Measurements from ENCODE around the gene CWF19L2. TPM values are rescaled to one million over a fixed set of nuclear protein-coding genes. Genes with fewer than 3 reads are reported as not detected.

CWF19L2 gene
- total RNA-seq, 1 experiment from 2014 or later, result 7.0 TPM

DNA sequence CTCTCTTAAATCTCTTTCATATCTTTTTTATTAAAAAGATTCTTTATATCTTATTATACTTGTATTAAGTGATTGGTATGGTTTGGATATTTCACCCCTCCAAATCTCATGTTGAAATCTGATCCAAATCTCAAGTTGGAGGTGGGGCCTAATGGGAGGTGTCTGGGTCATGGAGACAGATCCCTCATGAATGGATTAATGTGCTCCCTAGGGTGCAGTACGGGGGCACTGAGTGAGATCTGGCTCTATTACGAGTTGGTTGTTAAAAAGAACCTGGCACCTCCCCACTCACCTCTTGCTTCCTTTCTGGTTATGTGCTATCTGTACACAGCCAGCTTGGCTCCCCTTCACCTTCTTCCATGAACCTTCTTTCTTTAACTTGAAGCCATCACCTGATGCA, 149.6 kb downstream of the CWF19L2 start:
- RAD21 ChIA-PET (ENCODE audit: low non-redundant PET in 1 of 2, low total read pairs in 2 of 2, uncharacterized antibody in 2 of 2, unreplicated experiment in 2 of 2), result no interaction called here
- ATAC-seq (no peak), DNase-seq (ENCODE audit: low read depth, low spot score) (no peak)
- Histone ChIP-seq H3K9ac (ENCODE audit: low read length) (no peak overlapping the region), H4K20me1 (ENCODE audit: insufficient read depth) (no peaks in the 10 kb centered on the region), H2AFZ (ENCODE audit: low read depth, low read length, poor library complexity, severe bottlenecking) (no peak overlapping the region), H3K36me3 (ENCODE audit: control insufficient read depth in 1 of 2, insufficient read depth in 2 of 2, low read length in 2 of 2) (no peaks in the 10 kb centered on the region), H3K9me2 (ENCODE audit: insufficient read depth) (no peaks in the 10 kb centered on the region), H3K4me2 (ENCODE audit: low read length) (no peak overlapping the region), H3K9me3 (ENCODE audit: control insufficient read depth in 1 of 2, insufficient read depth in 1 of 2, low read depth in 1 of 2, low read length in 2 of 2) (no peaks in the 10 kb centered on the region), H3K79me2 (ENCODE audit: insufficient read depth, low read length) (no peaks in the 10 kb centered on the region), H3K27me3 (ENCODE audit: insufficient read depth, low read length) (no peaks in the 10 kb centered on the region), H3K4me3 (replicated peaks in 1 of 2; ENCODE audit: low read depth in 1 of 2, low read length in 2 of 2) (no peak overlapping the region), H3K27ac (ENCODE audit: low read depth, low read length) (no peak overlapping the region), H3K4me1 (ENCODE audit: control insufficient read depth in 1 of 2, insufficient read depth in 2 of 2, low read length in 2 of 2) (no peaks in the 10 kb centered on the region)
- CTCF ChIA-PET, result no interaction called here
- POLR2A ChIA-PET, result no interaction called here
- TF ChIP-seq, protein P1, sequence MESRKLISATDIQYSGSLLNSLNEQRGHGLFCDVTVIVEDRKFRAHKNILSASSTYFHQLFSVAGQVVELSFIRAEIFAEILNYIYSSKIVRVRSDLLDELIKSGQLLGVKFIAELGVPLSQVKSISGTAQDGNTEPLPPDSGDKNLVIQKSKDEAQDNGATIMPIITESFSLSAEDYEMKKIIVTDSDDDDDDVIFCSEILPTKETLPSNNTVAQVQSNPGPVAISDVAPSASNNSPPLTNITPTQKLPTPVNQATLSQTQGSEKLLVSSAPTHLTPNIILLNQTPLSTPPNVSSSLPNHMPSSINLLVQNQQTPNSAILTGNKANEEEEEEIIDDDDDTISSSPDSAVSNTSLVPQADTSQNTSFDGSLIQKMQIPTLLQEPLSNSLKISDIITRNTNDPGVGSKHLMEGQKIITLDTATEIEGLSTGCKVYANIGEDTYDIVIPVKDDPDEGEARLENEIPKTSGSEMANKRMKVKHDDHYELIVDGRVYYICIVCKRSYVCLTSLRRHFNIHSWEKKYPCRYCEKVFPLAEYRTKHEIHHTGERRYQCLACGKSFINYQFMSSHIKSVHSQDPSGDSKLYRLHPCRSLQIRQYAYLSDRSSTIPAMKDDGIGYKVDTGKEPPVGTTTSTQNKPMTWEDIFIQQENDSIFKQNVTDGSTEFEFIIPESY (IDR thresholded peaks at IDR 0.05; ENCODE audit: extremely low read depth, insufficient replicate concordance, low read length), result no peak
- no peak for TF ChIP-seq ZFX (IDR thresholded peaks at IDR 0.05)
- no peak for TF ChIP-seq SRF (IDR thresholded peaks at IDR 0.05; ENCODE audit: low read depth)
- no peak for TF ChIP-seq ATF3 (IDR thresholded peaks at IDR 0.05)
- no peak for TF ChIP-seq EZH2 (IDR thresholded peaks at IDR 0.05)
- TF ChIP-seq SP1 (IDR thresholded peaks at IDR 0.05; ENCODE audit: low read depth), result no peak
- TF ChIP-seq ZNF274 (IDR thresholded peaks at IDR 0.05; ENCODE audit: low read depth, low read length), result no peak
- TF ChIP-seq ELF1 (IDR thresholded peaks at IDR 0.05; ENCODE audit: borderline replicate concordance, low read depth), result no peak
- TF ChIP-seq RAD21 (IDR thresholded peaks at IDR 0.05; ENCODE audit: low read depth), result no peak
- no peak for TF ChIP-seq SIN3A (IDR thresholded peaks at IDR 0.05; ENCODE audit: low read depth)
- TF ChIP-seq EGR1 (IDR thresholded peaks at IDR 0.05; ENCODE audit: low read depth), result no peak
- TF ChIP-seq EZH2phosphoT487 (IDR thresholded peaks at IDR 0.05; ENCODE audit: borderline replicate concordance), result no peak
- TF ChIP-seq, protein P2, sequence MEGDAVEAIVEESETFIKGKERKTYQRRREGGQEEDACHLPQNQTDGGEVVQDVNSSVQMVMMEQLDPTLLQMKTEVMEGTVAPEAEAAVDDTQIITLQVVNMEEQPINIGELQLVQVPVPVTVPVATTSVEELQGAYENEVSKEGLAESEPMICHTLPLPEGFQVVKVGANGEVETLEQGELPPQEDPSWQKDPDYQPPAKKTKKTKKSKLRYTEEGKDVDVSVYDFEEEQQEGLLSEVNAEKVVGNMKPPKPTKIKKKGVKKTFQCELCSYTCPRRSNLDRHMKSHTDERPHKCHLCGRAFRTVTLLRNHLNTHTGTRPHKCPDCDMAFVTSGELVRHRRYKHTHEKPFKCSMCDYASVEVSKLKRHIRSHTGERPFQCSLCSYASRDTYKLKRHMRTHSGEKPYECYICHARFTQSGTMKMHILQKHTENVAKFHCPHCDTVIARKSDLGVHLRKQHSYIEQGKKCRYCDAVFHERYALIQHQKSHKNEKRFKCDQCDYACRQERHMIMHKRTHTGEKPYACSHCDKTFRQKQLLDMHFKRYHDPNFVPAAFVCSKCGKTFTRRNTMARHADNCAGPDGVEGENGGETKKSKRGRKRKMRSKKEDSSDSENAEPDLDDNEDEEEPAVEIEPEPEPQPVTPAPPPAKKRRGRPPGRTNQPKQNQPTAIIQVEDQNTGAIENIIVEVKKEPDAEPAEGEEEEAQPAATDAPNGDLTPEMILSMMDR (IDR thresholded peaks at IDR 0.05 in 2 of 3, conservative IDR thresholded peaks at IDR 0.05 in 1 of 3; ENCODE audit: borderline replicate concordance in 1 of 3, insufficient read depth in 1 of 3, low read depth in 2 of 3, low read length in 2 of 3), result no peak
- no peak for TF ChIP-seq POLR2AphosphoS5 (IDR thresholded peaks at IDR 0.05; ENCODE audit: low read depth, low read length)
- TF ChIP-seq, protein P3, sequence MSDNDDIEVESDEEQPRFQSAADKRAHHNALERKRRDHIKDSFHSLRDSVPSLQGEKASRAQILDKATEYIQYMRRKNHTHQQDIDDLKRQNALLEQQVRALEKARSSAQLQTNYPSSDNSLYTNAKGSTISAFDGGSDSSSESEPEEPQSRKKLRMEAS (IDR thresholded peaks at IDR 0.05), result no peak
- no peak for TF ChIP-seq YY1 (IDR thresholded peaks at IDR 0.05; ENCODE audit: extremely low read depth, insufficient replicate concordance, low read depth, low read length)
- no peak for TF ChIP-seq REST (IDR thresholded peaks at IDR 0.05; ENCODE audit: low read depth)
- TF ChIP-seq JUND (IDR thresholded peaks at IDR 0.05), result no peak
- no peak for TF ChIP-seq CEBPB (IDR thresholded peaks at IDR 0.05; ENCODE audit: low read depth)
- intact Hi-C loops (cut with micrococcal nuclease), result no loop called here
- BruUV-seq (replicated peaks), result no TSS peak

Measured in HCT116 (cell line).